ENCODE measurements around the gene GIMD1.
"Not testable (repeated sequence)": the region's sequence is repeated elsewhere in the genome, so short reads cannot be mapped to it uniquely, and the experiment has no call there.

DNA sequence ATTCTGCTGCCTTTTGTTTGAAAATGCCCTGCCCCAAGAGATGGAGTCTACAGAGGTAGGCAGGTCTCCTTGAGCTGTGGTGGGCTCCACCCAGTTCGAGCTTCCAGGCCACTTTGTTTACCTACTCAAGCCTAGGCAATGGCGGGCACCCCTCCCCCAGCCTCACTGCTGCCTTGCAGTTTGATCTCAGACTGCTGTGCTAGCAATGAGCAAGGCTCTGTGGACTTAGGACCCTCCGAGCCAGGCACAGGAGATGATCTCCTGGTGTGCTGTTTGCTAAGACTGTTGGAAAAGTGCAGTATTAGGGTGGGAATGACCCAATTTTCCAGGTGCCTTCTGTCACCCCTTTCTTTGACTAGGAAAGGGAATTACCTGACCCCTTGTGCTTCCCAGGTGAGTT lies 39.4 kb upstream of the GIMD1 start:
- TF ChIP-seq, protein P1, sequence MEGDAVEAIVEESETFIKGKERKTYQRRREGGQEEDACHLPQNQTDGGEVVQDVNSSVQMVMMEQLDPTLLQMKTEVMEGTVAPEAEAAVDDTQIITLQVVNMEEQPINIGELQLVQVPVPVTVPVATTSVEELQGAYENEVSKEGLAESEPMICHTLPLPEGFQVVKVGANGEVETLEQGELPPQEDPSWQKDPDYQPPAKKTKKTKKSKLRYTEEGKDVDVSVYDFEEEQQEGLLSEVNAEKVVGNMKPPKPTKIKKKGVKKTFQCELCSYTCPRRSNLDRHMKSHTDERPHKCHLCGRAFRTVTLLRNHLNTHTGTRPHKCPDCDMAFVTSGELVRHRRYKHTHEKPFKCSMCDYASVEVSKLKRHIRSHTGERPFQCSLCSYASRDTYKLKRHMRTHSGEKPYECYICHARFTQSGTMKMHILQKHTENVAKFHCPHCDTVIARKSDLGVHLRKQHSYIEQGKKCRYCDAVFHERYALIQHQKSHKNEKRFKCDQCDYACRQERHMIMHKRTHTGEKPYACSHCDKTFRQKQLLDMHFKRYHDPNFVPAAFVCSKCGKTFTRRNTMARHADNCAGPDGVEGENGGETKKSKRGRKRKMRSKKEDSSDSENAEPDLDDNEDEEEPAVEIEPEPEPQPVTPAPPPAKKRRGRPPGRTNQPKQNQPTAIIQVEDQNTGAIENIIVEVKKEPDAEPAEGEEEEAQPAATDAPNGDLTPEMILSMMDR (IDR thresholded peaks at IDR 0.05): not testable (repeated sequence)
- TF ChIP-seq POLR2A (IDR thresholded peaks at IDR 0.05): not testable (repeated sequence)
